Measurements from ENCODE around the gene SH3D21.

DNA sequence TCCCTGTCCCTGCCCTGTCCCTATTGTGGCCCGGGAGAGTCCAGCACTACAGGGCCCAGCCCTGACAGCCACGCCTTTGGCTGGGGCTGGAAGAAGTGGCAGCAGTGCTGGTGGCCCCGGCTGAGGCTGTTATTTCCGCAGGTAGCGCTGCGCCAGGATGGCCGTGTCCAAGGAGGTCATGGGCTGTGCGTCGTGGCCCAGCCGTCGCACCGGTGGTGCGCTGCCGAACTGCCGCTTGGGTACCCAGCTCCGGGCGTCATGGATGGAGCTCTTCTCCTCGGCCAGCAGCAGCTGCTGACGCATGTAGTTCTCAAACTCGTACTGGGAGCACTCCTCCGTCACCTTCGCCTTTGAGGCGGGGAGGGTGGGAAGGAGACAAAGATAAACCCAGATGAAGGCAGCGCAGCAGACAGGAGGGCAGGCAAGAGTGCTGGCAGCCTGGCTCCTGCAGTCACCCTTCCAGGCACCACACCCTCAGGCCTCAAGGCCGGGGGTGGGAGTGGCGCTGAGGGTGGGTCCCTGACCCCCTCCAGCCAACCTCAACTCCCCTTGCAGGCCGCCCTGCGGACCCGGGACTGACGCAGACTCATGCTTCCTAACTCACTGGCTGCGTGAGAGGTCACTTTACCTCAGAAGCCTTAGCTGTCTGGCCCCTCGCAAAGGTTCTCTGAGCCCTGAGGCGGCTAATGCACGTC is 35.6 kb downstream of the SH3D21 start:
- no peak for TF ChIP-seq CTCF (conservative IDR thresholded peaks at IDR 0.05; ENCODE audit: low read length)
- no peak for TF ChIP-seq EZH2phosphoT487 (IDR thresholded peaks at IDR 0.05; ENCODE audit: borderline replicate concordance, low read depth, low read length)
